Right lobe of liver (tissue), 4 donors: ENCODE results near the gene RNGTT.

Experiments used
- CTCF ChIP-seq, 4 donors: fragments of 200-600 bp in 3 of 4; fragments of 450-650 bp in 1 of 4; IDR thresholded peaks; one replicate each; pipeline versions ENCODE4 v1.5.1 to v1.8.0; 2016 to 2022; ENCODE audit warnings: antibody characterized with exemption in 4 of 4, mild to moderate bottlenecking in 2 of 4
- POLR2A ChIP-seq: fragments of 450-650 bp; IDR thresholded peaks from one replicate; pipeline ENCODE4 v1.6.1; 2017; ENCODE audit warnings: antibody characterized with exemption, mild to moderate bottlenecking
- donor health status: DM: no; HTN: no; CAD: no.
- donor health status: DM: no; HTN: no; CAD: no.
- donor health status: DM: no; HTN: yes; CAD: no.

GRCh38 chr6:88785478-88785877 is 177.9 kb downstream of the RNGTT start:
- TF ChIP-seq CTCF (IDR thresholded peaks at IDR 0.05) (no peak), POLR2A (no peak)
